ENCODE results near the gene TMEM63B. TPM values are rescaled to one million over a fixed set of nuclear protein-coding genes. Genes with fewer than 3 reads are reported as not detected.

TMEM63B gene
- total RNA-seq, 2 donors from 2014 or later: 12.1 to 21.4 TPM

- H3K27me3 Mint-ChIP-seq: no peaks in the 10 kb centered on the region
- no peak overlapping the region for H3K4me3 Mint-ChIP-seq
- H3K4me1 Mint-ChIP-seq: no peaks in the 10 kb centered on the region
- ATAC-seq (replicated peaks): no peak
- peak overlapping the region; percentile 30 for H3K27ac Mint-ChIP-seq
- no peaks in the 10 kb centered on the region for H3K9me3 Mint-ChIP-seq
- no peaks in the 10 kb centered on the region for H3K36me3 Mint-ChIP-seq (ENCODE audit: low read depth)
Measured at GRCh38 chr6:44156494-44157151, 29.3 kb downstream of the TMEM63B start.

GRCh38 chr6:44157152-44157521 is 29.8 kb downstream of the TMEM63B start:
- Mint-ChIP-seq H3K4me1 (no peaks in the 10 kb centered on the region), H3K4me3 (no peak overlapping the region), H3K27me3 (no peaks in the 10 kb centered on the region), H3K36me3 (ENCODE audit: low read depth) (no peaks in the 10 kb centered on the region), H3K27ac (peak overlapping the region; percentile 30), H3K9me3 (no peaks in the 10 kb centered on the region)
- no peak for ATAC-seq (replicated peaks)

- H3K36me3 Mint-ChIP-seq (ENCODE audit: low read depth): no peaks in the 10 kb centered on the region
- no peak within 1 kb of the TSS for H3K4me3 Mint-ChIP-seq
- no peaks in the 10 kb centered on the region for H3K9me3 Mint-ChIP-seq
- peaks cover 5% of the 10 kb centered on the region for H3K4me1 Mint-ChIP-seq
- peaks cover 3% of the 10 kb centered on the region for H3K27me3 Mint-ChIP-seq
- ATAC-seq (replicated peaks): no peak
- no peak within 1 kb of the TSS for H3K27ac Mint-ChIP-seq
Measured at GRCh38 chr6:44158770-44159228, 31.4 kb downstream of the TMEM63B start, which contains the start of gene CAPN11. TSS of gene CAPN11 (plus strand) at chr6:44158820. CDS start at chr6:44158849, 29 bp downstream.

- Mint-ChIP-seq H3K27me3 (peaks cover 6% of the 10 kb centered on the region), H3K27ac (peak overlapping the region; percentile 79), H3K36me3 (ENCODE audit: low read depth) (no peaks in the 10 kb centered on the region), H3K4me3 (no peak overlapping the region), H3K4me1 (peaks cover 5% of the 10 kb centered on the region), H3K9me3 (no peaks in the 10 kb centered on the region)
- peak; percentile 30 for ATAC-seq (replicated peaks)
Measured at GRCh38 chr6:44161997-44162338, 34.6 kb downstream of the TMEM63B start.

GRCh38 chr6:44162876-44163625 is 35.7 kb downstream of the TMEM63B start:
- H3K4me3 Mint-ChIP-seq: no peak overlapping the region
- H3K9me3 Mint-ChIP-seq: no peaks in the 10 kb centered on the region
- peaks cover 6% of the 10 kb centered on the region for H3K27me3 Mint-ChIP-seq
- H3K27ac Mint-ChIP-seq: peak overlapping the region; percentile 79
- ATAC-seq (replicated peaks): no peak
- H3K36me3 Mint-ChIP-seq (ENCODE audit: low read depth): no peaks in the 10 kb centered on the region
- peaks cover 5% of the 10 kb centered on the region for H3K4me1 Mint-ChIP-seq

GRCh38 chr6:44166116-44166515 is 38.8 kb downstream of the TMEM63B start:
- peaks cover 5% of the 10 kb centered on the region for H3K4me1 Mint-ChIP-seq
- H3K27me3 Mint-ChIP-seq: peaks cover 6% of the 10 kb centered on the region
- H3K9me3 Mint-ChIP-seq: no peaks in the 10 kb centered on the region
- no peaks in the 10 kb centered on the region for H3K36me3 Mint-ChIP-seq (ENCODE audit: low read depth)
- ATAC-seq (replicated peaks): no peak
- H3K4me3 Mint-ChIP-seq: no peak overlapping the region
- peak overlapping the region; percentile 4 for H3K27ac Mint-ChIP-seq

GRCh38 chr6:44166591-44167184 is 39.3 kb downstream of the TMEM63B start:
- ATAC-seq (replicated peaks): no peak
- H3K27me3 Mint-ChIP-seq: peaks cover 6% of the 10 kb centered on the region
- H3K27ac Mint-ChIP-seq: no peak overlapping the region

GRCh38 chr6:44167567-44167966 is 40.2 kb downstream of the TMEM63B start:
- no peaks in the 10 kb centered on the region for H3K36me3 Mint-ChIP-seq (ENCODE audit: low read depth)

More at GRCh38 chr6:44166591-44167184, 39.3 kb downstream of the TMEM63B start:
- Mint-ChIP-seq H3K4me1 (peaks cover 5% of the 10 kb centered on the region), H3K9me3 (no peaks in the 10 kb centered on the region), H3K36me3 (ENCODE audit: low read depth) (no peaks in the 10 kb centered on the region), H3K4me3 (no peak overlapping the region)

GRCh38 chr6:44169154-44169553 is 41.8 kb downstream of the TMEM63B start:
- Mint-ChIP-seq H3K36me3 (ENCODE audit: low read depth) (no peaks in the 10 kb centered on the region), H3K4me1 (peaks cover 11% of the 10 kb centered on the region), H3K27ac (no peak overlapping the region), H3K9me3 (no peaks in the 10 kb centered on the region), H3K4me3 (no peak overlapping the region), H3K27me3 (peaks cover 3% of the 10 kb centered on the region)
- no peak for ATAC-seq (replicated peaks)

More at GRCh38 chr6:44167567-44167966, 40.2 kb downstream of the TMEM63B start:
- Mint-ChIP-seq H3K9me3 (no peaks in the 10 kb centered on the region), H3K4me1 (peaks cover 10% of the 10 kb centered on the region), H3K27ac (no peak overlapping the region), H3K4me3 (no peak overlapping the region), H3K27me3 (peaks cover 5% of the 10 kb centered on the region)
- ATAC-seq (replicated peaks): no peak

- no peak for ATAC-seq (replicated peaks)
- Mint-ChIP-seq H3K36me3 (ENCODE audit: low read depth) (no peaks in the 10 kb centered on the region), H3K4me3 (no peak overlapping the region), H3K27me3 (peaks cover 3% of the 10 kb centered on the region), H3K9me3 (no peaks in the 10 kb centered on the region), H3K27ac (no peak overlapping the region), H3K4me1 (peaks cover 11% of the 10 kb centered on the region)
Measured at GRCh38 chr6:44169886-44170570, 42.7 kb downstream of the TMEM63B start.

GRCh38 chr6:44171899-44172546 is 44.7 kb downstream of the TMEM63B start:
- Mint-ChIP-seq H3K9me3 (no peaks in the 10 kb centered on the region), H3K27me3 (no peaks in the 10 kb centered on the region), H3K4me3 (peak overlapping the region; percentile 70), H3K36me3 (ENCODE audit: low read depth) (no peaks in the 10 kb centered on the region), H3K27ac (peak overlapping the region; percentile 89), H3K4me1 (peaks cover 11% of the 10 kb centered on the region)
- ATAC-seq (replicated peaks): peak; percentile 87

GRCh38 chr6:44172731-44173500 is 45.6 kb downstream of the TMEM63B start:
- Mint-ChIP-seq H3K36me3 (ENCODE audit: low read depth) (no peaks in the 10 kb centered on the region), H3K27ac (peak overlapping the region; percentile 89), H3K4me3 (peak overlapping the region; percentile 70), H3K4me1 (peaks cover 11% of the 10 kb centered on the region), H3K27me3 (no peaks in the 10 kb centered on the region), H3K9me3 (no peaks in the 10 kb centered on the region)
- peak; percentile 82 for ATAC-seq (replicated peaks)

- Mint-ChIP-seq H3K27ac (no peak overlapping the region), H3K9me3 (no peaks in the 10 kb centered on the region), H3K4me3 (no peak overlapping the region), H3K36me3 (ENCODE audit: low read depth) (no peaks in the 10 kb centered on the region), H3K27me3 (no peaks in the 10 kb centered on the region), H3K4me1 (peaks cover 11% of the 10 kb centered on the region)
- ATAC-seq (replicated peaks): no peak
Measured at GRCh38 chr6:44176130-44176761, 48.9 kb downstream of the TMEM63B start.

Data from activated T-helper 17 cell treated with anti-CD3 and anti-CD28 coated beads, Interleukin-2, amount 50 U/mL, for 72 hours (primary cell).